H1 (cell line): ENCODE results near the gene NLK. TPM values are rescaled to one million over a fixed set of nuclear protein-coding genes. Genes with fewer than 3 reads are reported as not detected.

Experiments used
- CTCF ChIA-PET: fragments of 300-600 bp; sonication (Branson Sonifier 250); formaldehyde crosslinking; loops from one replicate; lab custom pipeline; 2021; ENCODE audit not compliant: partially characterized antibody; lab: Charles Lee
- POLR2A ChIA-PET: fragments of 300-600 bp; sonication (Branson Sonifier 250); formaldehyde crosslinking; loops from one replicate; lab custom pipeline; 2021; ENCODE audit warnings: inconsistent platforms; ENCODE audit not compliant: partially characterized antibody; lab: Charles Lee
- DNase-seq, 2 experiments: peaks; one replicate each; pipeline versions ENCODE4 v3.0.0 to v3.0.0-alpha.2; 2010 to 2022; ENCODE audit warnings: low spot score in 2 of 2, low read depth in 1 of 2, mixed read lengths in 1 of 2
- FAIRE-seq: peaks from 2 replicates; lab custom pipeline; 2011; peaks lifted over from hg19 to GRCh38; lab: Jason Lieb, UNC
- H2AFZ ChIP-seq: 2 replicates; pipeline ENCODE4 v1.8.1; 2012; ENCODE audit warnings: low read length, inconsistent platforms
- H2AK5ac ChIP-seq: 2 replicates; pipeline ENCODE4 v1.6.1; 2013; ENCODE audit warnings: low read depth, low read length
- H2BK120ac ChIP-seq: replicated peaks from 2 replicates; pipeline ENCODE3; 2013; ENCODE audit warnings: low read depth, low read length, inconsistent platforms
- H2BK12ac ChIP-seq: 2 replicates; pipeline ENCODE4 v1.6.1; 2013; ENCODE audit warnings: low read depth, low read length
- H2BK15ac ChIP-seq: 2 replicates; pipeline ENCODE4 v1.6.1; 2013; ENCODE audit warnings: low read length
- H2BK20ac ChIP-seq: 2 replicates; pipeline ENCODE4 v1.6.1; 2013; ENCODE audit warnings: low read length
- H2BK5ac ChIP-seq: 2 replicates; pipeline ENCODE4 v1.6.1; 2013; ENCODE audit warnings: low read depth, low read length
- H3K14ac ChIP-seq: 2 replicates; pipeline ENCODE4 v1.6.1; 2013; ENCODE audit warnings: inconsistent platforms; ENCODE audit not compliant: insufficient read length
- H3K18ac ChIP-seq: 2 replicates; pipeline ENCODE4 v1.6.1; 2013; ENCODE audit warnings: low read length; ENCODE audit errors: extremely low read depth
- H3K23ac ChIP-seq: 2 replicates; pipeline ENCODE4 v1.6.1; 2013; ENCODE audit warnings: inconsistent platforms; ENCODE audit not compliant: insufficient read length
- H3K23me2 ChIP-seq: 2 replicates; pipeline ENCODE4 v1.6.1; 2013; ENCODE audit warnings: low read depth, low read length
- H3K27ac ChIP-seq: 2 replicates; pipeline ENCODE4 v1.6.1; 2011; ENCODE audit warnings: low read depth, low read length, inconsistent platforms
- H3K27me3 ChIP-seq, 4 experiments: replicated peaks in 1 of 4; 1 replicate in 1 of 4; 2 replicates in 3 of 4; pipeline versions ENCODE4 v1.6.1 to v1.8.1; 2011 to 2013; ENCODE audit warnings: low read length in 3 of 4, mild to moderate bottlenecking in 3 of 4, inconsistent platforms in 2 of 4, mixed read lengths in 2 of 4, moderate library complexity in 1 of 4; ENCODE audit not compliant: control insufficient read depth in 3 of 4, insufficient read depth in 3 of 4; ENCODE audit errors: extremely low read depth in 1 of 4
- H3K36me3 ChIP-seq, 4 experiments: 2 replicates each; pipeline versions ENCODE4 v1.6.1 to v1.8.1; 2011 to 2013; ENCODE audit warnings: mild to moderate bottlenecking in 4 of 4, low read length in 3 of 4, moderate library complexity in 2 of 4, control low read depth in 1 of 4, inconsistent platforms in 1 of 4; ENCODE audit not compliant: insufficient read depth in 4 of 4, control insufficient read depth in 2 of 4
- H3K4ac ChIP-seq: replicated peaks from 2 replicates; pipeline ENCODE3; 2013; ENCODE audit warnings: low read length, low read depth, mixed read lengths, inconsistent platforms; ENCODE audit not compliant: insufficient read length
- H3K4me1 ChIP-seq, 4 experiments: replicated peaks in 1 of 4; 1 replicate in 1 of 4; 2 replicates in 3 of 4; pipeline versions ENCODE4 v1.6.1 to v1.8.1; 2011 to 2013; ENCODE audit warnings: low read length in 3 of 4, inconsistent platforms in 2 of 4, mixed read lengths in 1 of 4; ENCODE audit not compliant: insufficient read depth in 4 of 4, control insufficient read depth in 3 of 4
- H3K4me2 ChIP-seq, 2 experiments: 2 replicates each; pipeline versions ENCODE4 v1.6.1 to v1.8.1; 2011 to 2013; ENCODE audit warnings: low read depth in 2 of 2, low read length in 2 of 2, control low read depth in 1 of 2, inconsistent platforms in 1 of 2, mild to moderate bottlenecking in 1 of 2; ENCODE audit not compliant: insufficient read depth in 1 of 2
- H3K4me3 ChIP-seq, 4 experiments: fragments of 200-600, 300-600 bp in 1 of 4; sonication (generic), shearing (Covaris generic), sonication (Bioruptor Twin) in 1 of 4; 2 replicates each; pipeline versions ENCODE4 v1.5.1 to v1.8.1; 2011 to 2016; ENCODE audit warnings: low read length in 4 of 4, low read depth in 3 of 4, control low read depth in 2 of 4, inconsistent platforms in 2 of 4, mild to moderate bottlenecking in 2 of 4, mixed read lengths in 1 of 4, moderate library complexity in 1 of 4; ENCODE audit not compliant: insufficient read depth in 2 of 4; ENCODE audit errors: extremely low read depth in 1 of 4
- H3K56ac ChIP-seq: replicated peaks from 2 replicates; pipeline ENCODE3; 2013; ENCODE audit warnings: low read depth, mild to moderate bottlenecking, mixed read lengths, low read length, inconsistent platforms; ENCODE audit not compliant: insufficient read length
- H3K79me1 ChIP-seq: 2 replicates; pipeline ENCODE4 v1.6.1; 2013; ENCODE audit warnings: low read depth, low read length, control low read depth
- H3K79me2 ChIP-seq, 2 experiments: 2 replicates each; pipeline versions ENCODE4 v1.6.1 to v1.8.1; 2012 to 2013; ENCODE audit warnings: low read length in 2 of 2, mild to moderate bottlenecking in 2 of 2, inconsistent platforms in 1 of 2; ENCODE audit not compliant: insufficient read depth in 2 of 2, control insufficient read depth in 1 of 2
- H3K9ac ChIP-seq, 4 experiments: replicated peaks in 1 of 4; 1 replicate in 1 of 4; 2 replicates in 3 of 4; pipeline versions ENCODE4 v1.6.1 to v1.8.1; 2011 to 2013; ENCODE audit warnings: low read depth in 3 of 4, low read length in 3 of 4, control low read depth in 2 of 4, mild to moderate bottlenecking in 2 of 4, moderate library complexity in 2 of 4, inconsistent platforms in 1 of 4; ENCODE audit errors: extremely low read depth in 1 of 4
- H3K9me3 ChIP-seq, 2 experiments: 2 replicates each; pipeline versions ENCODE4 v1.6.1 to v1.8.1; 2012 to 2013; ENCODE audit warnings: mild to moderate bottlenecking in 2 of 2, moderate library complexity in 2 of 2, control low read depth in 1 of 2, inconsistent platforms in 1 of 2, low read depth in 1 of 2, low read length in 1 of 2, mixed read lengths in 1 of 2; ENCODE audit not compliant: insufficient read depth in 2 of 2
- H4K20me1 ChIP-seq, 2 experiments: replicated peaks in 1 of 2; 2 replicates each; pipeline versions ENCODE3 to v1.8.1; 2011 to 2013; ENCODE audit warnings: inconsistent platforms in 2 of 2, low read length in 2 of 2, mild to moderate bottlenecking in 1 of 2; ENCODE audit not compliant: insufficient read depth in 2 of 2, control insufficient read depth in 1 of 2
- H4K5ac ChIP-seq: 2 replicates; pipeline ENCODE4 v1.6.1; 2013; ENCODE audit warnings: low read length, low read depth, mixed read lengths, inconsistent platforms; ENCODE audit not compliant: insufficient read length
- H4K8ac ChIP-seq: 2 replicates; pipeline ENCODE4 v1.8.0; 2013; ENCODE audit warnings: mild to moderate bottlenecking, moderate library complexity, low read length, inconsistent platforms; ENCODE audit not compliant: insufficient read depth; ENCODE audit errors: extremely low read depth
- H4K91ac ChIP-seq: replicated peaks from 2 replicates; pipeline ENCODE3; 2013; ENCODE audit warnings: low read length, mixed read lengths, inconsistent platforms; ENCODE audit not compliant: insufficient read length
- BACH1 ChIP-seq: IDR thresholded peaks from 2 replicates; pipeline ENCODE4 v1.6.1; 2012; ENCODE audit warnings: low read length, improper control_type of control experiment
- BRCA1 ChIP-seq: IDR thresholded peaks from 2 replicates; pipeline ENCODE4 v1.6.1; 2012; ENCODE audit warnings: low read depth, low read length, improper control_type of control experiment
- CBX8 ChIP-seq: fragments of 300-800, 300-1000 bp; sonication (generic); IDR thresholded peaks from 2 replicates; pipeline ENCODE4 v1.7.1; 2016; ENCODE audit warnings: low read depth, low read length, borderline replicate concordance
- EZH2 ChIP-seq: fragments of 200-600 bp; sonication (generic); IDR thresholded peaks from 2 replicates; pipeline ENCODE4 v1.7.1; 2012; ENCODE audit warnings: low read depth, mild to moderate bottlenecking, moderate library complexity, low read length, inconsistent platforms; ENCODE audit not compliant: severe bottlenecking
- JUND ChIP-seq: IDR thresholded peaks from 2 replicates; pipeline ENCODE4 v1.6.1; 2011; ENCODE audit warnings: mild to moderate bottlenecking, improper control_type of control experiment, low read length
- RBBP5 ChIP-seq: IDR thresholded peaks from 2 replicates; pipeline ENCODE4 v1.7.1; 2012; ENCODE audit warnings: low read depth, mild to moderate bottlenecking, inconsistent platforms, low read length, moderate library complexity, borderline replicate concordance
- RFX5 ChIP-seq: IDR thresholded peaks from 2 replicates; pipeline ENCODE4 v1.6.1; 2011; ENCODE audit warnings: low read depth, low read length, improper control_type of control experiment, borderline replicate concordance
- RXRA ChIP-seq: IDR thresholded peaks from 2 replicates; pipeline ENCODE4 v1.6.1; 2011; ENCODE audit warnings: low read depth, mild to moderate bottlenecking, low read length, moderate library complexity; ENCODE audit not compliant: insufficient read depth
- WGBS, 2 experiments: shearing (Covaris generic) in 1 of 2; methylation state at CpG; one replicate each; pipeline versions ENCODE4 v1.1.6 to v1.1.7; 2013 to 2015; ENCODE audit warnings: low lambda C conversion rate in 2 of 2, mixed read lengths in 2 of 2, inconsistent platforms in 1 of 2, low coverage in 1 of 2, missing lambda C conversion rate in 1 of 2; ENCODE audit not compliant: insufficient replicate concordance in 2 of 2, insufficient coverage in 1 of 2, insufficient read length in 1 of 2; ENCODE audit errors: extremely low coverage in 1 of 2, missing lambda C conversion rate in 1 of 2; 5-methylcytosine and 5-hydroxymethylcytosine counted together
- polyA plus RNA-seq, 7 experiments: library from polyadenylated mRNA; depleted of rRNA in 3 of 7; stranded (reverse) in 5 of 7; unstranded in 2 of 7; fragments of >200 nt in 5 of 7; fragments of 200-250 nt in 2 of 7; gene quantifications; 1 replicate in 5 of 7; 2 replicates in 1 of 7; 4 replicates in 1 of 7; pipeline versions ENCODE4 v1.2.1 to v1.2.3, GENCODE V29; 2011 to 2013; ENCODE audit warnings: missing spikeins in 2 of 7, mixed read lengths in 2 of 7
- total RNA-seq: library from RNA; stranded (reverse); fragmentation: NEBNext Ultra II Directional; extraction: Animal tissue kit (Norgen Biotek cat#: 25700); gene quantifications from 2 replicates; pipeline ENCODE4 v1.2.1, GENCODE V29; 2021

Gene NLK
- total and polyA plus RNA-seq, 2 of the 8 experiments (the other 6 are each of a cell fraction or from before 2014, with no cell fraction given), result 30.8 to 49.9 TPM

DNA sequence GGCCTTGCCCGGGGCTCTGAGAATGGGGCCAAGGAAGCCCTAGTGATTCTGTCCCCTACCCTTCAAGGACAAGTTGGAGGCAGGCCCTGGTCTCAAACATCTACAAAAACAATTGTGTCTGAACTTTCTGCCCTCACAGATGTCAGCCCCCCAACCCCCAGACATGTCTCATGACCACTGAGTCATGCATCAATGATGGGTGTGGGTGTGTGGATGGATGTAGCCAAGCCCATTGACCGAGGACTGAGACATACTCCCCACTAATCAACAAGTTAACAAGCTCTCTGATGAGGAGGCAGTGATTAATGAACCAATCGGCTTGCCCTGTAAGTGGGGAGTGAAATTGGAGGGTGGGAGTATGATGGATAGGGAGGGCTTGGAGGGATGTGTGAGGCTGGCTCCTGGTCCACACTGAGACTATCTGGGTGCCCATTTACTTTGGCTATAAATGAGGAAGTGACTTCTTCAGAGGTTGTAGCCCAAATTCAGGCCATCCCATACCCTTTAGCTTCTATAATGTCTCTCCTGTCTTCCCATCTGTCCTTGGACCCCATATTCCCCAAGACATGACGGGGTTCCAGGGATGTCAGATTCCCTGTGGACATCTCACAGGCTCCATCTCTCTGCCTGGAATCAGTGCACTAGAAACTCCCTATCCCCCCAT is 179.4 kb downstream of the NLK start:
- Histone ChIP-seq H2BK20ac (no peak overlapping the region), H3K14ac (no peak overlapping the region), H4K20me1 (no peaks in the 10 kb centered on the region), H3K4me3 (no peak overlapping the region), H4K91ac (no peak overlapping the region), H3K36me3 (peaks cover 0 to 3% (median 0%) of the 10 kb centered on the region in 4 experiments; a peak in 1 of 8 replicates), H3K18ac (no peak overlapping the region), H3K23me2 (no peaks in the 10 kb centered on the region; the same call in 1 of the 2 replicates), H3K23ac (no peak overlapping the region), H3K79me1 (no peaks in the 10 kb centered on the region), H2BK120ac (no peak overlapping the region), H4K8ac (no peak overlapping the region), H2BK5ac (no peak overlapping the region), H2AFZ (no peak overlapping the region), H4K5ac (no peak overlapping the region), H3K4me1 (peaks cover 0 to 6% (median 2%) of the 10 kb centered on the region in 4 experiments; a peak in 3 of 7 replicates), H2BK12ac (no peak overlapping the region), H3K27ac (no peak overlapping the region), H2AK5ac (no peak overlapping the region), H3K4ac (no peak overlapping the region), H3K9me3 (no peaks in the 10 kb centered on the region; a peak in 1 of 4 replicates), H3K27me3 (no peaks in the 10 kb centered on the region), H2BK15ac (no peak overlapping the region), H3K79me2 (no peaks in the 10 kb centered on the region), H3K56ac (no peak overlapping the region), H3K4me2 (no peak overlapping the region), H3K9ac (no peak overlapping the region)
- POLR2A ChIA-PET, result no interaction called here
- TF ChIP-seq BRCA1, result no peak
- no peak for TF ChIP-seq RXRA
- TF ChIP-seq RFX5, result no peak
- TF ChIP-seq BACH1, result no peak
- no peak for TF ChIP-seq RBBP5
- TF ChIP-seq EZH2, result no peak
- no peak for TF ChIP-seq JUND
- no peak for TF ChIP-seq CBX8
- WGBS, 2 experiments, result 87% methylated on average over 4 of the region's 4 CpGs; no CpG with 5 or more reads in 1 of the 2 experiments
- FAIRE-seq, result no peak
- CTCF ChIA-PET, result interaction anchor here (0.9 to 1.2 kb wide), 2 partner anchors 12 to 21 kb away, joined by 4 read pairs; no protein-coding TSS in a partner anchor
- DNase-seq, result no peak
